ENCODE measurements around the gene TPGS1.

The TPGS1 gene

GRCh38 chr19:459724-460511 lies 47.4 kb upstream of the TPGS1 start:
- Histone ChIP-seq H3K9ac (ENCODE audit: low read length) (no peak overlapping the region), H3F3A (ENCODE audit: insufficient read depth, low read length) (no peaks in the 10 kb centered on the region), H4K20me1 (ENCODE audit: insufficient read depth, low read length) (no peaks in the 10 kb centered on the region), H3K9me2 (ENCODE audit: low read depth, low read length) (no peaks in the 10 kb centered on the region), H3K4me3 (ENCODE audit: low read depth, low read length, poor library complexity, severe bottlenecking) (no peak overlapping the region), H3K9me3 (ENCODE audit: low read length) (no peaks in the 10 kb centered on the region), H3K4me1 (ENCODE audit: insufficient read depth, low read length, severe bottlenecking) (no peaks in the 10 kb centered on the region), H3K27ac (ENCODE audit: low read depth, low read length, poor library complexity, severe bottlenecking) (no peak overlapping the region), H2AFZ (ENCODE audit: low read length) (no peak overlapping the region), H3K4me2 (ENCODE audit: low read length) (no peak overlapping the region), H3K36me3 (ENCODE audit: insufficient read depth, low read length) (no peaks in the 10 kb centered on the region), H3K27me3 (ENCODE audit: insufficient read depth, low read length) (no peaks in the 10 kb centered on the region), H3K79me2 (ENCODE audit: insufficient read depth, low read length) (no peaks in the 10 kb centered on the region)
- no peak for TF ChIP-seq EZH2 (IDR thresholded peaks at IDR 0.05; ENCODE audit: borderline replicate concordance, low read length)
- TF ChIP-seq CTCF (IDR thresholded peaks at IDR 0.05; ENCODE audit: low read length) = no peak

GRCh38 chr19:460877-461720 lies 46.2 kb upstream of the TPGS1 start, which contains the start of gene SHC2:
Gene SHC2 (minus strand): TSS chr19:461033. CDS start chr19:460996, 37 bp downstream.
- Histone ChIP-seq H2AFZ (ENCODE audit: low read length) (no peak within 1 kb of the TSS), H3K4me2 (ENCODE audit: low read length) (no peak within 1 kb of the TSS), H3F3A (ENCODE audit: insufficient read depth, low read length) (no peaks in the 10 kb centered on the region), H3K4me1 (ENCODE audit: insufficient read depth, low read length, severe bottlenecking) (no peaks in the 10 kb centered on the region), H3K79me2 (ENCODE audit: insufficient read depth, low read length) (no peaks in the 10 kb centered on the region), H3K4me3 (ENCODE audit: low read depth, low read length, poor library complexity, severe bottlenecking) (no peak within 1 kb of the TSS), H4K20me1 (ENCODE audit: insufficient read depth, low read length) (no peaks in the 10 kb centered on the region), H3K9ac (ENCODE audit: low read length) (no peak within 1 kb of the TSS), H3K9me2 (ENCODE audit: low read depth, low read length) (no peaks in the 10 kb centered on the region), H3K27me3 (ENCODE audit: insufficient read depth, low read length) (no peaks in the 10 kb centered on the region), H3K27ac (ENCODE audit: low read depth, low read length, poor library complexity, severe bottlenecking) (no peak within 1 kb of the TSS), H3K36me3 (ENCODE audit: insufficient read depth, low read length) (no peaks in the 10 kb centered on the region), H3K9me3 (ENCODE audit: low read length) (no peaks in the 10 kb centered on the region)
- no peak for TF ChIP-seq EZH2 (IDR thresholded peaks at IDR 0.05; ENCODE audit: borderline replicate concordance, low read length)
- TF ChIP-seq CTCF (IDR thresholded peaks at IDR 0.05; ENCODE audit: low read length) = no peak

GRCh38 chr19:461721-462551 lies 45.4 kb upstream of the TPGS1 start:
- no peak overlapping the region for H3K27ac ChIP-seq (ENCODE audit: low read depth, low read length, poor library complexity, severe bottlenecking)

More at GRCh38 chr19:461721-462551, 45.4 kb upstream of the TPGS1 start:
- Histone ChIP-seq H3K4me2 (ENCODE audit: low read length) (no peak overlapping the region), H3K79me2 (ENCODE audit: insufficient read depth, low read length) (no peaks in the 10 kb centered on the region), H3K9me3 (ENCODE audit: low read length) (no peaks in the 10 kb centered on the region), H3K9me2 (ENCODE audit: low read depth, low read length) (no peaks in the 10 kb centered on the region), H3K4me3 (ENCODE audit: low read depth, low read length, poor library complexity, severe bottlenecking) (no peak overlapping the region), H4K20me1 (ENCODE audit: insufficient read depth, low read length) (no peaks in the 10 kb centered on the region), H3K4me1 (ENCODE audit: insufficient read depth, low read length, severe bottlenecking) (no peaks in the 10 kb centered on the region), H3F3A (ENCODE audit: insufficient read depth, low read length) (no peaks in the 10 kb centered on the region), H3K9ac (ENCODE audit: low read length) (no peak overlapping the region), H3K27me3 (ENCODE audit: insufficient read depth, low read length) (no peaks in the 10 kb centered on the region), H2AFZ (ENCODE audit: low read length) (no peak overlapping the region), H3K36me3 (ENCODE audit: insufficient read depth, low read length) (no peaks in the 10 kb centered on the region)
- TF ChIP-seq CTCF (IDR thresholded peaks at IDR 0.05; ENCODE audit: low read length) (no peak), EZH2 (IDR thresholded peaks at IDR 0.05; ENCODE audit: borderline replicate concordance, low read length) (no peak)

Measured in OCI-LY1 (cell line).